Measurements from ENCODE around the gene NRM. TPM values are rescaled to one million over a fixed set of nuclear protein-coding genes. Genes with fewer than 3 reads are reported as not detected.

NRM gene
- total and polyA plus RNA-seq, 2 of the 13 experiments (the other 11 are each of a cell fraction or from before 2014, with no cell fraction given), result 12.5 to 16.0 TPM

- TF ChIP-seq, protein P1, sequence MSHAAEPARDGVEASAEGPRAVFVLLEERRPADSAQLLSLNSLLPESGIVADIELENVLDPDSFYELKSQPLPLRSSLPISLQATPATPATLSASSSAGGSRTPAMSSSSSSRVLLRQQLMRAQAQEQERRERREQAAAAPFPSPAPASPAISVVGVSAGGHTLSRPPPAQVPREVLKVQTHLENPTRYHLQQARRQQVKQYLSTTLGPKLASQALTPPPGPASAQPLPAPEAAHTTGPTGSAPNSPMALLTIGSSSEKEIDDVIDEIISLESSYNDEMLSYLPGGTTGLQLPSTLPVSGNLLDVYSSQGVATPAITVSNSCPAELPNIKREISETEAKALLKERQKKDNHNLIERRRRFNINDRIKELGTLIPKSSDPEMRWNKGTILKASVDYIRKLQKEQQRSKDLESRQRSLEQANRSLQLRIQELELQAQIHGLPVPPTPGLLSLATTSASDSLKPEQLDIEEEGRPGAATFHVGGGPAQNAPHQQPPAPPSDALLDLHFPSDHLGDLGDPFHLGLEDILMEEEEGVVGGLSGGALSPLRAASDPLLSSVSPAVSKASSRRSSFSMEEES (CRISPR knock-in tag; IDR thresholded peaks at IDR 0.05), result peak; percentile 75
- TF ChIP-seq ZC3H4 (CRISPR knock-in tag; IDR thresholded peaks at IDR 0.05; ENCODE audit: borderline replicate concordance) (no peak; the same call in 1 of the 2 replicates), ZNF709 (CRISPR knock-in tag; IDR thresholded peaks at IDR 0.05) (peak; percentile 21; the same call in 1 of the 2 replicates), ZNF121 (CRISPR knock-in tag; IDR thresholded peaks at IDR 0.05) (no peak), SRY (CRISPR knock-in tag; IDR thresholded peaks at IDR 0.05) (peak; percentile 88; the same call in 1 of the 2 replicates), NFATC3 (CRISPR knock-in tag; IDR thresholded peaks at IDR 0.05) (0 out of 2 replicates have a peak, but pooled peaks have one; percentile 14), SNAPC2 (CRISPR knock-in tag; IDR thresholded peaks at IDR 0.05) (peak; percentile 97), SIN3A (IDR thresholded peaks at IDR 0.05; ENCODE audit: borderline replicate concordance, low read depth, low read length) (peak; percentile 98), ZNF142 (CRISPR knock-in tag; IDR thresholded peaks at IDR 0.05) (peak; percentile 95), HNRNPH1 (optimal IDR thresholded peaks at IDR 0.05; ENCODE audit: low read depth, low read length) (no peak), ZNF12 (CRISPR knock-in tag; IDR thresholded peaks at IDR 0.05) (no peak; the same call in none of the 2 replicates), NKX3-1 (CRISPR knock-in tag; IDR thresholded peaks at IDR 0.05) (no peak; the same call in 1 of the 2 replicates), ZBTB7B (CRISPR knock-in tag; IDR thresholded peaks at IDR 0.05) (peak; percentile 66; the same call in 1 of the 2 replicates), ZNF235 (CRISPR knock-in tag; IDR thresholded peaks at IDR 0.05; ENCODE audit: borderline replicate concordance) (no peak), MEIS1 (CRISPR knock-in tag; IDR thresholded peaks at IDR 0.05; ENCODE audit: borderline replicate concordance) (peak; percentile 92), ZNF773 (CRISPR knock-in tag; IDR thresholded peaks at IDR 0.05; ENCODE audit: borderline replicate concordance) (no peak), ZNF740 (CRISPR knock-in tag; IDR thresholded peaks at IDR 0.05) (no peak), CHCHD3 (CRISPR knock-in tag; IDR thresholded peaks at IDR 0.05) (peak; percentile 40; the same call in 1 of the 2 replicates), ZSCAN9 (CRISPR knock-in tag; IDR thresholded peaks at IDR 0.05; ENCODE audit: borderline replicate concordance) (peak; percentile 97), MXI1 (IDR thresholded peaks at IDR 0.05; ENCODE audit: borderline replicate concordance, low read depth, low read length) (peak; percentile 97; the same call in 2 of the 3 replicates)
- TF ChIP-seq, protein P2, sequence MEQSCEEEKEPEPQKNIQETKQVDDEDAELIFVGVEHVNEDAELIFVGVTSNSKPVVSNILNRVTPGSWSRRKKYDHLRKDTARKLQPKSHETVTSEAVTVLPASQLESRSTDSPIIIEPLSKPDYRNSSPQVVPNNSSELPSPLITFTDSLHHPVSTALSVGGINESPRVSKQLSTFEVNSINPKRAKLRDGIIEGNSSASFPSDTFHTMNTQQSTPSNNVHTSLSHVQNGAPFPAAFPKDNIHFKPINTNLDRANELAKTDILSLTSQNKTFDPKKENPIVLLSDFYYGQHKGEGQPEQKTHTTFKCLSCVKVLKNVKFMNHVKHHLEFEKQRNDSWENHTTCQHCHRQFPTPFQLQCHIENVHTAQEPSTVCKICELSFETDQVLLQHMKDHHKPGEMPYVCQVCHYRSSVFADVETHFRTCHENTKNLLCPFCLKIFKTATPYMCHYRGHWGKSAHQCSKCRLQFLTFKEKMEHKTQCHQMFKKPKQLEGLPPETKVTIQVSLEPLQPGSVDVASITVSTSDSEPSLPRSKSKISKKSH (CRISPR knock-in tag; IDR thresholded peaks at IDR 0.05; ENCODE audit: borderline replicate concordance), result peak; percentile 46; the same call in 1 of the 2 replicates
These were observed 26.5 kb upstream of the NRM start, which contains the start of gene MDC1 (continued) for GRCh38 chr6:30717129-30717844.

All from HepG2 (cell line).